Fibroblast of lung (primary cell): Measurements from ENCODE around the gene RIMS1.

Experiments
- CTCF ChIP-seq, 2 donors: IDR thresholded peaks in 1 of 2; conservative IDR thresholded peaks in 1 of 2; 1 replicate in 1 of 2; 2 replicates in 1 of 2; pipeline ENCODE4 v1.5.1; 2011 to 2012; ENCODE audit warnings: low read length in 2 of 2, control low read depth in 1 of 2, inconsistent platforms in 1 of 2, low read depth in 1 of 2, mild to moderate bottlenecking in 1 of 2
- EZH2 ChIP-seq: IDR thresholded peaks from 2 replicates; pipeline ENCODE4 v1.5.1; 2012; ENCODE audit warnings: low read length, control low read depth, mild to moderate bottlenecking; ENCODE audit errors: missing control alignments

- no peak for TF ChIP-seq CTCF (conservative IDR thresholded peaks at IDR 0.05 in 1 of 2, IDR thresholded peaks at IDR 0.05 in 1 of 2; ENCODE audit: low read depth in 1 of 2, low read length in 2 of 2)
- TF ChIP-seq EZH2: no peak
Observed at GRCh38 chr6:71982389-71982788, 96.0 kb downstream of the RIMS1 start.
